ENCODE results near the gene ITPKB.

ITPKB gene

DNA sequence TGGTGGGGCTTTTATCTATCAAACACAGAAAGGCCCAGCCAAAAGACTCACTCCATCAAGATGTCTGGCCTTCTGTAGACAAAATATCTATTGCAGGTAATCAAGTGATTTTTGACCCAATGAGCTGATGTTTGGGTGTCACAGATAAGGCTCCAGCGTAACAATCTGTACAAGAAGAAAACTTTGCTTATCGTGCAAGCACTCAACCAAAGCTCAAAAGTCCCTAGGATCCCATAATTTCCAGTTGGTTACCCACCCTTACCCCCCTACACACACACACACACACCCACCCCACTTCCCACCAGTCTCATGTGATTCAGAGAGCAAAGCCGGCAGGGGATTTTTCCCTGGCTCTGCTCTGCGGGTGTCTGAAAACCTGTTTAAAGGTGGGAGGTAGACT, 5.8 kb downstream of the ITPKB start:
- no peak for DNase-seq (ENCODE audit: low read depth)
- in situ Hi-C loops (cut with HindIII; ENCODE audit: low sequenced_read_pairs): no loop called here
- TF ChIP-seq, protein P1, sequence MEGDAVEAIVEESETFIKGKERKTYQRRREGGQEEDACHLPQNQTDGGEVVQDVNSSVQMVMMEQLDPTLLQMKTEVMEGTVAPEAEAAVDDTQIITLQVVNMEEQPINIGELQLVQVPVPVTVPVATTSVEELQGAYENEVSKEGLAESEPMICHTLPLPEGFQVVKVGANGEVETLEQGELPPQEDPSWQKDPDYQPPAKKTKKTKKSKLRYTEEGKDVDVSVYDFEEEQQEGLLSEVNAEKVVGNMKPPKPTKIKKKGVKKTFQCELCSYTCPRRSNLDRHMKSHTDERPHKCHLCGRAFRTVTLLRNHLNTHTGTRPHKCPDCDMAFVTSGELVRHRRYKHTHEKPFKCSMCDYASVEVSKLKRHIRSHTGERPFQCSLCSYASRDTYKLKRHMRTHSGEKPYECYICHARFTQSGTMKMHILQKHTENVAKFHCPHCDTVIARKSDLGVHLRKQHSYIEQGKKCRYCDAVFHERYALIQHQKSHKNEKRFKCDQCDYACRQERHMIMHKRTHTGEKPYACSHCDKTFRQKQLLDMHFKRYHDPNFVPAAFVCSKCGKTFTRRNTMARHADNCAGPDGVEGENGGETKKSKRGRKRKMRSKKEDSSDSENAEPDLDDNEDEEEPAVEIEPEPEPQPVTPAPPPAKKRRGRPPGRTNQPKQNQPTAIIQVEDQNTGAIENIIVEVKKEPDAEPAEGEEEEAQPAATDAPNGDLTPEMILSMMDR (IDR thresholded peaks at IDR 0.05; ENCODE audit: low read depth, low read length, missing control alignments): no peak
- H3K4me3 ChIP-seq (ENCODE audit: low read depth, low read length): peak overlapping the region; percentile 94

DNA sequence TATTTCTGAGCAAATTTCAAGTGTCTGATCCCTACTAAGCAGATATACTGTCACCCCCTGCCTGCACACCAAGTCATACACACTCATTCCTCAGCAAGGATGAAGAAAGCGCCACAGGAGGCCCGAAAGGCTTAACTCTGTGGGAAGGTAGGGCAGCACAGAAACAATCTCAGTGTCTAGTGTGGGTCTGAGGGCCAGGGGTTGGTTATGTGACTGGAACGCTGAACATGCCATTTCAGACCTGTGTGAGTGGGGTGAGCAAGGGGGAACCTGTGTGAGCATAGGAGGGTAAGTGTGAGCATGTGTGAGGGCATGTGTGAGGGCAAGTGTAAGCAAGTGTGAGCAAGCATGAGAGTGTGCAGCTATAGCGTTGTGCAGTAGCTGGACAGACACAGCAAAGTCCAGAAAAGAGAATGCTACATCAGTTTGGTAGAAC, 6.2 kb downstream of the ITPKB start:
- in situ Hi-C loops (cut with HindIII; ENCODE audit: low sequenced_read_pairs): no loop called here
- TF ChIP-seq, protein P1 (IDR thresholded peaks at IDR 0.05; ENCODE audit: low read depth, low read length, missing control alignments): no peak

DNA sequence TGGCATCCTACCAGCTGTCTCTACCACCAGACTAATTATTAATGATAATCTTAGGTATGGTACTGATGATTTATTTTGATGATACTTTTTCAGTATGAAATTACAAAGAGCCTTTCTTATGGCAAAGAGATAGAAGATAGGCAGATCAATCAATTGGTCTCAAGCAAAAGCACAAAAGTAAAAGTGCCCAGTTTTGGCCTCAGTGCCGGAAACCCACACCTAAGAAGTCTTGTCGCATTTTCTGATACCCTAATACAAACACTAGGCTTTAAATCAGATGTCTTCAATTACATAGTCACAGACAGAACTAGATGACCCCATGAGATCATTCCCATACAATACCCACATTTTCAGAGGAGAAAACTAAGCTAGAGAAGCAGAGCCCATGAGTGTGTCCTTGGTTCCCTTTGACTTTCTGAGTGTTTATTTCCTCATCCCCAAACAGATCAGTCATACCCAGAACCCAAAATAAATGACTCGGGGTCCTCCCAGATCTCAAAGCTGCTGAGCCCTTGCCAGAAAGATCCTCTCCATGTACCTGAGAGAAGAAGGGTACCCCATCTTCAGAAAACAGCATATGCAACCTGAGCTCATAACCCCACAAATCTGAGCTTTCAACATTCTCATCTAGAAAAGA, 7.7 kb downstream of the ITPKB start:
- no peak for DNase-seq (ENCODE audit: low read depth)
- TF ChIP-seq, protein P1 (IDR thresholded peaks at IDR 0.05; ENCODE audit: low read depth, low read length, missing control alignments): no peak
- H3K4me3 ChIP-seq (ENCODE audit: low read depth, low read length): no peak overlapping the region
- in situ Hi-C loops (cut with HindIII; ENCODE audit: low sequenced_read_pairs): no loop called here

More for the DNA sequence above, 6.2 kb downstream of the ITPKB start:
- DNase-seq (ENCODE audit: low read depth): no peak
- peak overlapping the region; percentile 94 for H3K4me3 ChIP-seq (ENCODE audit: low read depth, low read length)

DNA sequence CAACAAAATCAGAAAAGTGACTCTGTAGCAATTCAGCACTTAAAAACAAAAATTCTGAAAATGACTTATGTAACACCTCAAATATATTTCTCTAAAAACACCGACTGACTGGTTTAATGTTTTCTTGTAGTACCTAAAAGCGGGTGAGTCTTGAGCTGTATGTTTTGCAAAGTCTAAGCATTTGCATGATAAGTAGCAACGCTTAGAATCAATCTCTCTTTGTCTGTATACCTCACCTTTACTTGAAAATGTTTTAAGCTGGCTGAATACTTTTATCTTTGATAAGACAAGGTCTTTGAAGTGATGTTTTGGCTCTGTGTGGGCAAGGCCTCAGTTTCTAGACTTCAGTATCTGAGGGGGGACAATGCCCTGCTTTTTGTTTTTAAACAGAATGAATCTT, 8.2 kb downstream of the ITPKB start:
- no peak for DNase-seq (ENCODE audit: low read depth)
- TF ChIP-seq, protein P1 (IDR thresholded peaks at IDR 0.05; ENCODE audit: low read depth, low read length, missing control alignments): no peak
- in situ Hi-C loops (cut with HindIII; ENCODE audit: low sequenced_read_pairs): no loop called here
- no peak overlapping the region for H3K4me3 ChIP-seq (ENCODE audit: low read depth, low read length)

DNA sequence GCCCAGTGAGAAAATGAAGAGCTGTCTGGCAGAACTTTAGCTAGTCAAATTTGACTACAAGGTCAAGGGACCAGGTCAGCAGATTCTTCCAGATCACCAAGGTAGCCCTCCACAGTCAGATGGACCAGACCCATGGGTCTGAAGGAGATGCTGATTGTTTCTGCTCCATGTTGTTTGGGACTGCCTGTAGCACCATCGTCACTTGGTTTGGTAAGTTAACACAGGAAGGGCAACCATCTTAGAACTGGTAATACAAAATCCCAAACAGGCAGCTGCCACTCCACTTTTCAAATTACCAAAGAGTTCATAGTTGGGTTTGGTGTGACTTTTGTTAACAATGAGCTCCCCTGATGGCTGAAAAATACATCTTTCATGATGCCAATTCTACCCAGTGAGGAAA, 9.0 kb downstream of the ITPKB start:
- no peak for DNase-seq (ENCODE audit: low read depth)
- no peak overlapping the region for H3K4me3 ChIP-seq (ENCODE audit: low read depth, low read length)
- in situ Hi-C loops (cut with HindIII; ENCODE audit: low sequenced_read_pairs): no loop called here
- TF ChIP-seq, protein P1 (IDR thresholded peaks at IDR 0.05; ENCODE audit: low read depth, low read length, missing control alignments): no peak

DNA sequence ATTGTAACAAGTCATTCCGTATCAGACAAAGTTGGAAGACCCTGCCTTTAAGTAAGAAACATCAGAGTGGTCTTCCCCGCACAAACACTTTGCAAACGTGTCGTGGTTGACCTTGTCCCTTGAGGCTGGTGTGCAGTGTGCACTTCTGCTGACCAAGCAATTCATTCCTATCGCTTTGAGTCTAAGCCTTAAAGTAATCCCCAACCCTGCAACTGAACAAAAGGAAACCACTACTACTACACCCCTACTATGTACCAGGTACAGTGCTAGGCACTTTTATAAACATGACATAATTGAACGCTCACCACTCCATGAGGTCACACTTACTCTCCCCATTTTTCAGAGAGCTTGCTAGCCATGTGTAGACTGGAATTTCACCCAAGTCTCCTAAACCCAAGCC, 10.6 kb downstream of the ITPKB start:
- TF ChIP-seq, protein P1 (IDR thresholded peaks at IDR 0.05; ENCODE audit: low read depth, low read length, missing control alignments): no peak
- in situ Hi-C loops (cut with HindIII; ENCODE audit: low sequenced_read_pairs): no loop called here
- DNase-seq (ENCODE audit: low read depth): no peak

More for the DNA sequence above, 10.6 kb downstream of the ITPKB start:
- H3K4me3 ChIP-seq (ENCODE audit: low read depth, low read length): no peak overlapping the region
